ENCODE results near the gene CES3.
"Not testable (repeated sequence)": the region's sequence is repeated elsewhere in the genome, so short reads cannot be mapped to it uniquely, and the experiment has no call there.

DNA sequence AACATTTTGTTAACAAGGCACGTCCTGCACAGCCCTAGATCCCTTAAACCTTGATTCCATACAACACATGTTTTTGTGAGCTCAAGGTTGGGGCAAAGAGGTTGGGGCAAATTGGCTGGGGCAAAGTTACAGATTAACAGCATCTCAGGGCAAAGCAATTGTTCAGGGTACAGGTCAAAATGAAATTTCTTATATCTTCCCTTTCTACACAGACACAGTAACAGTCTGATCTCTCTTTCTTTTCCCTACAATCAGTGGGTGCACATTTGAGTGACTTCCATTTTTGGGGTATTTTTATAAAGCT, 5.0 kb upstream of the CES3 start:
- TF ChIP-seq CTCF, POLR2A (IDR thresholded peaks at IDR 0.05): not testable (repeated sequence)
